Transverse colon (tissue), 4 donors: ENCODE results near the gene NOX3.

Experiments used
- CTCF ChIP-seq, 5 experiments: fragments of 200-600 bp in 3 of 5; fragments of 450-650 bp in 2 of 5; sonication (generic) in 3 of 5; IDR thresholded peaks; 1 replicate in 2 of 5; 2 replicates in 3 of 5; pipeline ENCODE4 v1.5.1; 2016 to 2017; ENCODE audit warnings: antibody characterized with exemption in 5 of 5, inconsistent platforms in 3 of 5, mild to moderate bottlenecking in 2 of 5, moderate library complexity in 1 of 5
- POLR2A ChIP-seq: fragments of 450-650 bp; IDR thresholded peaks from one replicate; pipeline ENCODE4 v1.6.1; 2016; ENCODE audit warnings: antibody characterized with exemption, mild to moderate bottlenecking, moderate library complexity
- POLR2AphosphoS5 ChIP-seq, 3 donors: sonication (generic); formaldehyde crosslinking; IDR thresholded peaks; one replicate each; pipeline ENCODE4 v1.6.1; 2016; ENCODE audit warnings: antibody characterized with exemption in 3 of 3

GRCh38 chr6:155441112-155441465, 14.6 kb downstream of the NOX3 start:
- TF ChIP-seq CTCF (IDR thresholded peaks at IDR 0.05) (no peak), POLR2A (no peak), POLR2AphosphoS5 (IDR thresholded peaks at IDR 0.05) (no peak)
